ENCODE measurements around the gene IL22RA2.

Gene IL22RA2

DNA sequence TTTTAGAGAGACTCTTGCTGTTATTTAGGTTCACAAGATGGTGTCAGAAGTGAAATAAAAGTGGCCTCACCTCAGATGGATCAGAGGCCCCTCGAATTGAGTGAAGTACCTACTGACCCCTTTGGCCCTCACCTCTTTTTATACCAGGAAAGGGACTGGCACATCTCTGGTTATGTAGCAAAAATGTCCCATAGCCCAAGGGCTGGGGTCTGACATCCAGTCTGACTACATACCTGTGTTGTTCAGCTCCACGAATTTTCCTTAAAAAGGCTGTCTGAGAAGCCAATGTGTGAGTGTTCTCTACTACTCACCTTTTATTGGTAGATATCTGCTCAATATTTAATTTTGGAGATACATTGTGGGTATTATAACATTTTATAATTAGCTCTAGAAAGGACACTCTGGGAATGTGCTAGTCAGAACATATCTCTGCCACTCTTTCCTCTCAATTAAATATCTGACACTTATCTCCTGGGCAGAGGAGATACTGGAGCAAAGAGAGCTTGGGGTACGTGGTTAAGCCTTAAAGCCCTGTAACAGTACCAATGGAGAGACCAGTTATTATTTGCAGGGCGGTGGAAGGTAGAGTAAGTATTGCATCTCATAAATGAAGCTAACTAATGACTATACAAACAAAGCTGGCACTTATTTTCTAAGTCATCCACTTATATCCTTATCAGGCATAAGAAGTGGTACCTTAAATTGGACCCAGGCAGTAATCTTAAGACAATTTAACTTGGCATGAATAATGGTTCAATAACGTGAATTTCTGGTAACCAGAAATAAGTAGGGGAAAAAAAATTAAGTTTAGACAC lies 20.0 kb upstream of the IL22RA2 start:
- FAIRE-seq, result no peak

DNA sequence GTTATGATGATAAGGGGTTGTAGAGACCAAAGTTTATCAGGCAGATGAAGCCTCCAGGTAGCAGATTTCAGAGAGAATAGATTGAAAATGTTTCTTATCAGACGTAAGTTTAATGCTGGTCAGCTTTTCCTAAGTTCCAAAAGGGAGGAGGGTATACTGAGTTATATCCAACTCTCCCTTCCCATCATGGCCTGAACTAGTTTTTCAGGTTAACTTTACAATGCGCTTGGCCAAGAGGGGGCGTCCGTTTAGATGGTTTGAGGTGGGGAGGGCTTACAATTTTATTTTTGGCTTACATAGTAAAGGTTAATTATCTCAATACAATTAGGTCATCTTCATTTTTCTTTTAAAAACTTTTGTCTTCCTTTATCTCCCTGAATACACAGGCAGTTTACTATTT lies 19.4 kb upstream of the IL22RA2 start:
- no peak for FAIRE-seq

DNA sequence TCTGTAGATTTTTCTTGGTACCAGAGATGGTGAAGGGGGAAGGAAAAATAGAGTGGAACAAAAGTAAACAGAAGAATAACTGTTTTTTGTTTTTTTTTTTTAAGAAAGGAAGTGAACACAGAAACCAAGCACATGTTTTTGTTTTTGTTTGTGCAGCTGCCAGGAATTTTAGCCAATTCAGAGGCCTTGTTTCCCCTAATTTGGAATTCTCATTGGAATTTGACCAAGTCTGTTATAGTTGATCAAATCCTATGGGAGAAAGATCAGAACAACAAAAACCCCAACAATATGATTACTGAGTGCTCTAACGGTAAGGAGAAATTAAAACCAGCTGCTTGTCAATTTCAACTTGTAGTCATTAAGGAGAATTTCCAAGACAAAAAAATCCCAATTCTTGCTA lies 18.2 kb upstream of the IL22RA2 start:
- peak; percentile 95 for FAIRE-seq

DNA sequence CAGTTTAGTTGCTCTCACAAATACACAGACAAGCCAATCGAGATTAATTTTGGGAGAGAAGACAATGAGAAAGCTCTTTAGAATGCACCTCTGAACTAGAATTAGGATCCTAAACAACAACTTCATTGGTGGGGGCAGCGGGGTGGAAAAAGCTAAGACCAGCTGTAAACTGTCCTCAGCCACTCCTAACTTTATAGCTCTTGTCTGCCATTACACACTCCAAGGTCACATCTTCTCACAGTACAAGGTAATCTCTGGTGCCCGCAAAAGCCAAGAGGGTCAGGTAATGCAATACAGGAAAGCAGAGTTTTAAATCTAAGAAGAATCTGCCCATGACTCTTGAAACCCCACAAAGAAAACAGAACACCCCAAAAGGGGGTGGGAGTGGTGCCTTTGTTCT lies 17.8 kb upstream of the IL22RA2 start:
- FAIRE-seq, result no peak

DNA sequence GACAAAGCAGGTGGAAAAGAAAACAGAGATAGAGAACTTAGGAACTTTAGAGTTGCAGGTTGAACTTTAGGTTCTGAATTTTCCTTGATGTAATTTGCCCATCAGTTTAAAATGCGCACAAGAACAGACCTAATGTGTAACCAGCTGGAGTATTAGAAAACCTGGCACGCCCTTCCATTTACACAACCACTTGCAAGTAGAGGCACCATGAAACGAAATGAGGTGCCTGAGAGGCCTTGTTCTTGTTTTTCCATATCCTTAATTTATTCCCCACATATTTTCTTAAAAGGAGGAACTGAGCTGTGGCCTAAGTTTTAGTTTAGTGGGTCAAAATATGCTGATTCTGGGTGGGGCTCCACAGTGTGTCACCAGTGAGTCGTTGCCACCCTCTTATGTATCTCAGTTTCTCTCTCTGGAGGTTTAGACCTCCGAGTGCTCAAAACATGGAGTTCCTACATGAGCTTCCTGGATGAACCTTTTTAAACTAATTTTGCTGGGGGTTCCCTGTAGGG lies 17.2 kb upstream of the IL22RA2 start:
- FAIRE-seq, result no peak

DNA sequence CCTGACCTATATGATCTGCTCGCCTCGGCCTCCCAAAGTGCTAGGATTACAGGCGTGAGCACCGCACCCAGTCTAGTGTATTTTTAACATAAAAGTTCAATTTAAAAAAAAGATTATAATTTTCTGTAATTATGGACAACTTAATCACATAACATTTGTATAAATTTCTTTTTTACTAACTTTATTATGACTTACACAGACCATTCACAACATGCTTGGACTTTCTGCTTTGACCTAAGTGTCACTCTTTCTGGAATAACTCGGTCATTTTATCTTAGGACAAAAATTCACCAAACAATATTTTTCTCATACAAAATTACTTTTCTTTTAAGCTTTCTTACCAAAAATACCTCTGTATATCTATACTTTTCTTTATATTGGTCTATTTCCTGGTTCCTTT lies 15.4 kb upstream of the IL22RA2 start:
- FAIRE-seq, result no peak

DNA sequence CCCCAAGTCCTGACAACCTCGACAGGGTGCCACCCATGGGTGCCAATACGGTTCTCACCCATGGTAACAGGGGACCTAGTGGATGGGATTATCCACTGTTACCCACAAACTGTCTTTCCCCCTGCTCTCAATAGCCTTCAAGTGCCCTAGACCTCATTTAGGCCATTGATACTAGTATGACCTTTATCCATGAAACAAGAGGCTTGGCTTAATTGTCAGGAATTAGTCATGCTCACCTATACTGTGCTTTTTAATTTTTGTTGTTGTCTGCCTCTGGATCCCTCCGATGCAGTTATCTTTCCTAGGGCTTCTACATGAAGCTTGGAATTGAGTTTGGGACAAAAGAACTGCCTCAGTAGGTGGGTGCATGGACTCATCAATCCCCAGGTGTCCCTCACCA lies 11.8 kb upstream of the IL22RA2 start:
- FAIRE-seq, result no peak

DNA sequence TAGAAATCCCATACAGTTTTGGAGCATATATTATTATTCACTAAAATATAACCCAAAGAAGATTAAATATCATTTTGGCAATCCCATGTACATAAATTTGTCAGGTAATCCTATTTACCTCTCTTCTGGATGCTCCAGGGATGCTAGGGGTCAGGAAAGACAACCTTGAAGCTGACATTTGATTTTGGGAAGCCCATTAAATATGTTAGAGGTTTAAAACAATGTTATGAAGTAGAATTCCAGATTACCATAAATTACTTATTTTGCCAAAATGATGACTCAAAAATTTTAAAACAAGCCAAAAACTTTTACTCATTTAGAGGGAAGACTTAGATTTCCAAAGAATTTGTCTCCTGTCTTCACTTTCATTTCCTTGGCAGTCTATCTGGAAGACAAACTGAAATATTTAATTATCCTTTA lies 9.2 kb upstream of the IL22RA2 start:
- no peak for FAIRE-seq

DNA sequence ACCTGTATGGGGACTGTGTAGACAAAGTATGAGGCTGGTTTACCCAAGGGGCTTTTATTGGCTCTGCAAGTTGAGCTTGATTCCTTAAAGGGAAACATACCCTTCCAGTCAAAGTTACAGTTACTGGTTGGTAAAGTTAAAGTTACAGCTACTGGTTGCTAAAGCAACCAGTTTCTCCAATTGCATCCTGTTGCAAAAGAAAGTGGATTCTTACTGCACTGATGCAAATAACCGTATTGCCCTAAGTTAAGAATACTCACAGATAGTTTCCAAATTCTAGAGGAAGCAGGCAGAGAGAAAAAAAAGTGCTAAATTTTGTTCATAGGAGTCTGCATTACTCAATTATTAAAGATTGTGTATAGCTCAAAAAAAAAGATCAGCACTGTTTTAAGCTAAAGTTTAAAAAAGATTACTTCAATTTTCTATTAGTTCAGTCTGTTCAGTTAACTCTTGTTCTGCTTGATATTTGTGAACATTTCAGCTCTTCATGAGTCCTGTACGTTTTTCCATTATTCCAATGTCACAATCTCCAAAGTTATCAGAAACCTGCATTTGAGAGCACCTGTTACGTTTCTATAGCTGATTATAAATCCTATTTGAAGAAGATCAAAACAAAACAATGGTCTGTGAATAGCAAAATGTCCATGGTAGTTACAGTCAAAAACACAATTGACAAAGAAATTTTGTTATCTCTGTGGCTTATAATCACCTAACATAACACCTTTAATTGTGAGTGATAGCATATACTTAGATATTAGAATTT lies 8.6 kb upstream of the IL22RA2 start:
- FAIRE-seq, result no peak

DNA sequence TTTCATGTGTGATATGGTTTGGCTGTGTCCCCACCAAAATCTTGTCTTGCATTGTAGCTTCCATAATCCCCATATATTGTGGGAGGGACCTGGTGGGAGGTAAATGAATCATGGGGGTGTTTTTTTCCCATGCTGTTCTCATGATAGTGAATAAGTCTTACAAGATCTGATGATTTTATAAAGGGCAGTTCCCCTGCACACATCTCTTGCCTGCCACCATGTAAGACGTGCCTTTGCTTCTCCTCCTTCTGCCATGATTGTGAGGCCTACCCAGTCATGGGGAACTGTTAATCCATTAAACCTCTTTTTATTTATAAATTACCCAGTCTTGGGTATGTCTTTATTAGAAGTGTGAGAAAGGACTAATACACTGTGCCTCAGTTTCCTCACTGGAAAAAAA lies 4.2 kb upstream of the IL22RA2 start:
- no peak for FAIRE-seq

DNA sequence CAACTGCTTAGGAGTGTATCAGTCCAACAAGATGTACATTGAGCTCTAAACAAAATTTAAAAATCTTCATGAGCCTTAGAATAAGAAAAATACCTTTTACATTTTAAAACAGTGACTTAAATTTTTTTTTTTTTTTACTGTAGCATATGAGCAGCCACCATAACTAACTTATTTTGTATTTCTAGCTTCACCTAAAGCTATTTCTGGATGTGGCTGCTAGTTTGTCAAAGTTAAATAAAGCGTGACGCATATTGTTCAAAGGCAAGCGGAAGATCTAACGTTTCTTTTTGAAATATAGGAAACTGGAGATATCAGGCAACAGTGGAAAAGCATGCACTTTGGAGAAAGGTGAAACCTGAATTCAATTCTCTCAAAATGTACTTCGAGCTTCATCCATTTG lies 3.3 kb upstream of the IL22RA2 start:
- FAIRE-seq, result no peak

DNA sequence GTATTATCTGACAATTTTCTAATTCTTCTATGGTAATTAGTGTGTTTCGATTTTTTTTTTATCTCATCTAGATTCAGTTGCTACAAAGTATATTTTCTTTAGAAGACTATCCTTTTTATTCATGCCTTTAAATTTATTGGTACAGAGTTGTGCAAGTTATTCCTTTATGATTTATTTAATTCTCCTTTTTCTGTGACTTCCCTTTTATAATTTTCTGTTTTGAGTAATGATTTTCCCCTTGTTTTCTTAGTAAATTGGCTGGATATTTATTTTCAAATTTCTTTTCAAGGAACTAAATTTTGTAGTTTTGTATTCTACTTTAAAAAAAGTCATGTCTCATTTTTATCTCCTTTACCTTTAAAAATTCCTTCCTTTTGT lies 2.4 kb upstream of the IL22RA2 start:
- FAIRE-seq, result peak; percentile 76

DNA sequence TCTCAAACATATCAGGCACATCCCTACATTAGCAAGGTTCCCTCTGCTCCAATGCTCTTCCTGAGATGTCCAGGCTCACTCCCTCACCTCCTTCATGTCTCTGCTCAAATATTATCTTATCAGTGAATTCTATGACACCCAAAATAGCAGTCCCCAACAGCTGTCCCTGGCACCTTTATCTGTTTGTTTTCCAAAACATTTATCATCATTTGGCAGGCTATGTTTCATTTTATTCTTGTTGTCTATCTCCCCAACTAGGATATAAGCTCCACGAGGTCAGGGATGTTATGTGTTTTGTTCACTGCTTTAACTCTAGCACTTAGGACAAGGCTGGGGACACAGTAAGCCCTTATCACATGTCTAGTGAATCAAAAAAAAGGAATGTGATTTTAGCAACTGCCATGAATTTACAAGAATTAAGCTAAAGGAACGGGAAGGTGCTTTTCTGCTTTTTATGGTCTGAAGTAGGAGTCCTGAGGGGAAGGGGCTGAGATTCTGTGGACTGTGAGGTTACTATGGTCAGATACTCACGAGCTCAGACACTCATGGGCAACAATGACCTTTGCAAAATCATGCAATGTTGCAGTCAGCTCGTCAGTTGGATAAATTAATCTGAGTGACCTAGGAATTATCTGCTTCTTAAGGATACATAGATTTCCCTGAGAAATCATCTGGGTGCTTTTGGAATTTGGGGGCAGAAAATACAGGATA lies 1.9 kb upstream of the IL22RA2 start:
- FAIRE-seq, result no peak

DNA sequence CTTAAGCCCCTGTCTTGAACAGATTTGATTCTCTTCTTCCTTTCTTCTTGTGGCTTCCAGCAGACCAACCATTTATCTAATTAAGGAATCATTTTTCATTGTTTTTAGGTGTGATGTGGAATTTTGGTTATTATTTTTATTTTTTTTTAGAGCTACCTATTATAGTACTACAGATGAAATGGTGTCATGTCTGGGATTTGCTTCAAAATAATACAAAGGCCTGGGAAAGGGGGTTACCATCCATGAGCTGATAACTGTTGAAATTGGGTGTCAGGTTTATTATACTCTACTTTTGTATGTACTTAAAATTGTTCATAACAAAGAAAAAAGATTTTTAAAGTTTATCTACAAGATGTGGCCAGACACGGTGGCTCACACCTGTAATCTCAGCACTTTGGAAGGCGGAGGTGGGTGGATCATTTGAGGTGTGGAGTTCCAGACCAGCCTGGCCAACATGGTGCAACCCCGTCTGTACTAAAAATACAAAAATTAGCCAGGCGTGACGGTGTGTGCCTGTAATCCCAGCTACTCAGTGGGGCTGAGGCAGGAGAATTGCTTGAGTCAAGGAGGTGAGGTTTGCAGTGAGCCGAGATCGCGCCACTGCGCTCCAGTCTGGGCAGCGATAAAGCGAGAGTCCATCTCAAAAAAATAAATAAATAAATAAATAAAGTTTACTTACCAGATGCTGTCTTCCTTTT lies 561 bp downstream of the IL22RA2 start:
- no peak for FAIRE-seq

DNA sequence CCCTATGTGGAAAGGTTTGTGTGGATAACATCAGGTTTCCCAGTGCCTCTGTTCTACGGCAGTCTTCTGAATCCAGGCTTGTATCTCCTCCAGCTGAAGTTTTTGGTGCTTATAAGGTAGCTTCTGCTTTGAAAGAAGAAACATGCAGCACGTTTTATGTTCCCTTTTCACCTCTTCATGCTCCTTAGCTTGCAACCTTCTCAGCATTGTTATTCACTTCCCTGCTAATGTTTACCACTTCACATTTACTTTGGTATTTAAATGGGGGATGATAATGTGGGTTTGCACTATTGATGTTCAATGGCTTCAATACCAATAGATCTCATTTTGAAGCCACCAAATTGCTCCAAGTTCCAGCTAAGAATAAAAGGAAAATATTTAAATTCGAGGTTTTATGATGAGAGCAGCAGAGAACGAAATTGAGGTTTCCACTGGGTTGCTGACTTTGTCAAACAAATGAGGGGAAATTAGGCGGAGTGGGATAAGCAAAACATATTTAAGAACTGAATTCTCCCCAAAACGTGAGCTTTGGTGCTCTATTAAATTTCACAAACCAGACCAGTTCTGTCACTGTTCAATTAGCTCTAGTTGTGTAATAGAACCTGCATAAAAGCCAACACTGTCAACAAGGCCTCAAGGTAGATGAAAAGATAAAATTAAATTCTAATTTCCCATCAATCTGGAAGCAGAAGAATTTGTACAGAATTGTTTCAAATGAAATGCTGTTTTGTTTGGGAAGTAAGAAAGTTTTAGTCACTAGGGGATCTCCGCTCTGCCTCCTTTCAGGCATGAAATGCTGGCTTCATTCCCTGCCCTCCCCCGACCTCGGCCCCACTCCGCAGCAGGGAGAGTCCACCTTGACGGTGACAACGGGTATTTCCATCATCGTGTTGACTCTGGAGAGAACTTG lies 1.4 kb downstream of the IL22RA2 start:
- FAIRE-seq, result no peak

DNA sequence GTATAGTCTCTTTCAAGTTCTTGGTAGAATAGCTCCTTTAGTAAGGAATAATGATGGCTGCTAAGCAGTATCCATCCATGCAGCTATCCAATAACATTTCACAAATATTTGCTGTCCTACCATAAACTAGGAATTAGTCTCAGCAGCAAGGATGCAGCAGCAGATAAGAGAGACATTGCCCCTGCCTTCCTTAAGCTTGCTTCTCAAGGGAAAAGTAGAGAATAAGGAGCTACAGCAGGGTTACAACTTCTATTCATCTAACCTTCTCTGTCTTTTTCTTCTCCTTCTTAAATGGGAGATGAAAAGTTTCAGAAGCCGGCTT lies 2.4 kb downstream of the IL22RA2 start:
- FAIRE-seq, result no peak

DNA sequence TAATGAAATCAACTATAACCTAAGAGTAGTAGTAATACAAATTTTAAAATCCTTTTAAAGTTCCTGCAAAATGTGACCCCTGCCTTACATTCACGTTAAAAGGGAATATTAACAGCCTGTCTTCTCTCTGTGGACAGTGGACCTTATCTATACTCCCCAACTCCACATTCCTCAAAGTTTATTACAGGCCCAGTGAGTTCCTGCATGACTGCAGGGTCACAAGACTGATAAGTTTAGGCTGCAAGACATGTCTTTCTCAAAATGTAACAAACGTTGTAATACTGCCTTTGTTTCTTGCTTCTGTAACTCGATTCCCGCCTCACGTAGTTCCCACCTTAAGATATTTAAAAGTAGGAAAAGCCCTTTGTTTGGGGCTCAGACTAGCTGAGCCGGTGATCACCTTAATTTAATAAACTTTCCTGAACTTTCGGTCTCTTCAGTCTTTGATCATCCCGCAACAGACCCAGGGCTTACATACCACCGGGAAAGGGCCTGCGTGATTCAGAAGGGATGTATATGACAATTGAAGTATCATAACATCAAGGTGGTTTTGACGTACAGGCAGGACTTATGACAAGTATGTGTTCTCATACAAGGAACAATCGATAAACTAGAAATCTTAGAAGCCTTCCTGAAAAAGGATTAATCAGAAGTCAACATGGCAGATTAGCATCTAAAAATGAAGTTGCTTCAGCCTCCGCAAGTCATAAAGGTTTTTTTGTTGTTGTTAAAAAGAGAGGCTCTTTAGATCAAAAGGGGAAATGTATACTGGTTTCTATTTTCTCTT lies 3.0 kb downstream of the IL22RA2 start:
- FAIRE-seq, result no peak

DNA sequence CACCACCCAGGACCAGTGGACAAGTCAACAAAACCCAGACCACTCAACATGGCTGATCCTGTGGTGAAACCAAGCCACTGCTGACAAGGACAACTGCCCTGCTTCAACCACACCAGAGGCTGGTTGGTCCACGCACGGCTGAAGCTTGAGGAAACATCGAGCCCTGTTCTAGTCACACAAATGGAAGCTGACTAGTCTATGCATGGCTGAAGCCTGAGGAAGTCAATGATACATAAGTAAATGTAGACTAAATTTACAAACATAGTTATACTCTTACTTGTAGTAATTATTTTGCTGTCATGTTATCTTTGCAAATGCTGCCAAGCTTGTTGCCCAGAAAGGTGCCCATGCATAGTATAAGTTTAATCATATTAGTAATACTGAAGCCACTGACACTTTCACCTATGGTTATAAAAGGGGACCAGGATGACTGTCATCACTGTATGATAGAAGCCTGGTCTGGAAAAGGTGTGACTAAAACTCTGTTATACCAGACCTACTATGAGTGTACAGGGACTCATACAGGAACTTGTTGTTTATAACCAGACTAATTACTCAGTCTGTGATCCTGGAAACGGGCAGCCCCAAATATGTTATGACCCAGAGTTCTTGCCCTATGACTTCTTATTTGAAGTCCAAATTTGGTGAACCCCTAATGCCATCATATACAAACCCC lies 5.6 kb downstream of the IL22RA2 start:
- no peak for FAIRE-seq

DNA sequence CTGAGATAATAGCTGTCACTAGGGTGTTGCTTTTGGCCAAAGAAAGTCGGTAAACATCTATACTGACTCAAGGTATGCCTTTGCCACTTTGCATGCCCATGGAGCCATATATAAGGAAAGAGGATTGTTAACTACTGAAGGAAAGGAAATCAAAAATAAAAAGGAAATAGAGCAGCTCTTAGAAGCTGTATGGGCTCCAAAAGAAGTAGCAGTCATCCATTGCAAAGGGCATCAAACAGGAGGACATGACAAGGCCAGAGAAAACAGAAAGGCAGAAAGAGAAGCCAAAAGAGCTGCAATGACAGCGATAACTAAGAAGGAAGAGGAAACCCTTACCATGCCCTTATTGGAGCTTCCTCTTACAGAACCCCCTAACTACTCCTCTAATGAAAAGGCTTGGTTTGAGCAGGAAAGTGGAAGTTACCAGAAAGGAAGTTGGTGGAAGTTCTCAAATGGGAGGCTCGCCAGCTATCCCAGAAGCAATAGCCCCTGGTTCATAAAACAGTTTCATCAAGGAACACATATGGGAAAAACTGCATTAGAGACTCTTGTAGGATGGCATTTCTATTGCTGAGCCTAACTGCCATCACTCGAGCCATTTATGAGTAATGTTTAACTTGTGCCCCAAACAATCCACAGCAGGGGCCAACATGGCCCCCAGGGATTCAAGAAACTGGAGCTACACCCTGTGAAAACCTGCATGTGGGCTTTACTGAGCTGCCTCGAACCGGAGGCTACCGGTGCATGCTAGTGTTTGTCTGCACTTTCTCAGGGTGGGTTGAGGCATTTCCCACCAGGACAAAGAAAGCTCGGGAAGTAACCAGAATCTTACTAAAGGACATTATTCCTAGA lies 7.0 kb downstream of the IL22RA2 start:
- no peak for FAIRE-seq
